SIG-M5 treated with dmso at 0.1 percent for 504 hours (cell line): ENCODE data around the gene TEX13B.
"Not testable (repeated sequence)": the region's sequence is repeated elsewhere in the genome, so short reads cannot be mapped to it uniquely, and the experiment has no call there.

Experiments
- DNase-seq: peaks from one replicate; lab custom pipeline; 2025; ENCODE audit not compliant: unreplicated experiment; lab: John Stamatoyannopoulos, UW

Gene TEX13B, protein sequence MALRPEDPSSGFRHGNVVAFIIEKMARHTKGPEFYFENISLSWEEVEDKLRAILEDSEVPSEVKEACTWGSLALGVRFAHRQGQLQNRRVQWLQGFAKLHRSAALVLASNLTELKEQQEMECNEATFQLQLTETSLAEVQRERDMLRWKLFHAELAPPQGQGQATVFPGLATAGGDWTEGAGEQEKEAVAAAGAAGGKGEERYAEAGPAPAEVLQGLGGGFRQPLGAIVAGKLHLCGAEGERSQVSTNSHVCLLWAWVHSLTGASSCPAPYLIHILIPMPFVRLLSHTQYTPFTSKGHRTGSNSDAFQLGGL

DNA sequence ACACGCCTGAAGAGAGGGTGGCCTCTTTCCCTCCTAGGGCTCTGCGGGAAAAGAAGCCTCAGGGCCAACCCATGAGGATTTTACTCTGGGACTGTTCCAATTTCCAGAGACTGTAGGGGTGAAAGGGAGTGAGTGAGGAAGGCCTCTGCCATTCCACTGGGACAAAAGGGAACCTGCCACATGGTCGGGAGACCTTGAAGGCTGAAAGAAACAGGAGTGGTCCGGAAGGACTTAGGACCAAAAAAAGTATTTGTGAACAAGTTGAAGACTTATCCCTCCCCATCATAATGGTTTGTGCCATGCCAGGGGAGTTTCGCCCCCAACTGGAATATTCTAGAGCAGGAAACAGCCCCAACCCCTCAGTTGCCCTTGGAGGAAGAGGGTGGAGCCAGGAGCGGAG, at the start of gene TEX13B:
TSS of gene TEX13B (minus strand) at position 15 of the 400 bp plus-strand sequence. CDS start 243 bp downstream, outside the sequence.
- no peak for DNase-seq

DNA sequence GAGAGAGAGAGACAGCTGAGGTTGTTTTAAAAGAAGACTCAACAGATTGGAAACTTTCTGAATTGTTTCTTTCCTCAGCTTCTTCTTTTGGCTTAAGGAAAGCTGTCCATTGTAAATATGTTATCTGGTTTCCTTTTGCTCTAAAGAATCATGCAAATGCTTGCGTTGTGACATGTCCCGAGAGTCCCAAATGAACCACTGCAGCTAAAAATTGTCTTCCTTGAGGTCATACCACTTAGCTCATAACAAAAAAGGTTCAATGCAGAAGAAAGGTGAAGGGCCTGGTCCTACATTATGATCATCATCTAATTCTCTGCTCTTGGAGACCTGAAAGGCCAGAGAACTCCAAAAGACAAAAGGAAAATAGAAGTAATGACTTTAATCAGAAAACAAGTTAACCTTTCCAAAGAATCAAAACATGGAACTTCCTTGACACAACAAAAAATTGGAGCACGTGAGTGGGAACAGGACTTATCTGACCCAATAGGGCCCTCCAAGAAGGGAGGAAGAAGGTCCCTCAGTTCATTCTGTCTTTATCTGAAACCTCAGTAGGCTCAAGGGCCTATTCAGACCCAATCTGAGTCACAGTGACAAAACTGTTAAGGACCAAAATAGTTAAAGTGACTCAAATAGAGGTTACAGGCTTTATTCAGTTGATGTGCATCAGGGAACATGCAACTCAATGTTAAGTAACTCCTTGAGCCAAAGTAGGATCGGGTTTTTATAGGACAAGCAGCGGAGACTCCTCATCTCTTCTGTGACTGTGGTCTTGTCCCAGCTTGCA, 48.0 kb upstream of the TEX13B start:
- no peak for DNase-seq

DNA sequence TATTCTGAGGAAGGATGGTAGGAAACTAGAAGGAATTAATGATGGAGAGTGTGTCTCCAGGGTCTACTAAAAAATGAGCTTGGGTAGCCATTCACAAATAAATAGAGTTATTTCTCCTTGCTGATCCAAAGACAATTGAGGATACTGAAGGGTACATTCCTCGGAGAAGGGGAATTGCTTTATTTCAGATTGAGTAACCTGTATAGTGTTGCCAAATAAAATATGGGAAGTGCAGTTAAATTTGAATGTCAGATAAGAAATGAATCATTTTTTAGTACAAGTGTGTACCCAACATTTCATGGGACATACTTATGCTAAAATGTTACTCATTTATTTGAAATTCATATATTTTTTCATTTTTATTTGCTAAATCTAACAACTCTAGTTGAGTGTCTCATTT, 46.7 kb upstream of the TEX13B start:
- DNase-seq = no peak

DNA sequence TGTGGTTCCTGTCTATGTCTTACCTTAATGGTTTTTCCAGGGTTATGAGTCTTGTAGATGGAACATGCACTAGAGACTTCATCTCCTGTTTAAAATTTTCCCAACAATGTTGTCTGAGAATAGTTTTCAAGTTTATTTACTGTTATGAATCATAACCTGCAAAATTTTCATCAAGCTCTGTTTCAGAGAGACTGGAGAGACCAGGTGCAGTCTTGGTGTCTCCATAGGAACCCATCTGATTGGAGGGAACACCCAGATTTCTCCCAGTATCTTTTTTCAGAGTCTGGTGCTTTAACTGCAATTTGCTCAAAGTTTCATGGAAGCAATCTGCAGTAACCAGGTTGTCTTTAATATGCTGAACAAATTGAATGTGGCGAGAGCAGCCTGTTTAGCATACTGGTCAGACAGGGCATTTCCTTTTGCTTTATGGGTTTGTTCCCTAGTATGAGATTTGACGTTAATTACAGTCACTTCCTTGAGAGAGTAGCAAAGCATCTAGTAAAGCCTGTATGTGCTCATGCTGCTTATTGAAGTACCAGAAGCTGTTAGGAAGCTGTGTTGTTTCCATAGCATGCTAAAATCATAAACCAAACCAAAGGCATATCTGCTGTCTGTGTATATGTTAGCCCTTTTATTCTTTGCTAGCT, 43.9 kb upstream of the TEX13B start:
- no peak for DNase-seq

DNA sequence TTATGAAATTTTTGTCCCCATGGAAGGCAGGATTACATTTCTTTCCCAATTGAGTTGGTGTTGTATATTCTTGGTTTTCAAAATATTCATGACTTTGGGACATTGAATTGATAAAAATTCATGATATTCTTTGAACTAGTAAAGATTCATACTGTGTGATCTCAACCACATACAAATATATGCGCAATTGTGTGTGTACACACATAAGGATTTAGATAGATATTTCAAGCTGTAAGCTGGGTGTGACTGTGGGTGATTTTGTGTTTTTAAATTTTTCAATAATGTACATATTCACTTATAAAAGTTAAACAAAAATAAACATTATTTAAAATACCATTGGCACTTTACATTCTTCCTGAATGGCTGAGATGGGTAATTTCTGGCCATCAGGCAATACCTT, 43.2 kb upstream of the TEX13B start:
- DNase-seq = no peak

DNA sequence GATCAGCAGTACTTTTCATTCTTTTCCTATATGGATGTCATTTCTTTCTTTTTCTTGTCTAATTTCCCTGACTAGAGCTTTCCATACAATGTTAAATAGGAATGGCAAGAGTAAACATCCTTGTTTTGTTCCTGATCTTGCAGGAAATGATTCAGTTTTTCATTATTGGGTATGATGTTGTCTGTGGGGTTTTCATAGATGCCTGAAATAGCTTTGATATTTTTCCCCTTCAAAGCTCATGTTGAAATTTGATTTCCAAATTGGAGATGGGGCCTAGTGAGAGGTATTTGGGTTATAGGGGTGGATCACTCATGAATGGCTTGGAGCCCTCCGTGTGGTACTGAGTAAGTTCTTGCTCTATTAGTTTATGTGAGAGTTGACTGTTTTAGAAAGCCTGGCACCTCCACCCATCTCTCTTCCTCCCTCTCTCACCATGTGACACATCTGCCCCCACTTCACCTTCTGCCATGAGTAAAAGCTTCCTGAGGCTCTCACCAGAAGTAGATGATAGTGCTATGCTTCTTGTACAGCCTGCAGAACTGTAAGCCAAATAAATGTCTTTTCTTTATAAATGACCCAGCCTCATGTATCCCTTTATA, 40.4 kb upstream of the TEX13B start:
- no peak for DNase-seq

DNA sequence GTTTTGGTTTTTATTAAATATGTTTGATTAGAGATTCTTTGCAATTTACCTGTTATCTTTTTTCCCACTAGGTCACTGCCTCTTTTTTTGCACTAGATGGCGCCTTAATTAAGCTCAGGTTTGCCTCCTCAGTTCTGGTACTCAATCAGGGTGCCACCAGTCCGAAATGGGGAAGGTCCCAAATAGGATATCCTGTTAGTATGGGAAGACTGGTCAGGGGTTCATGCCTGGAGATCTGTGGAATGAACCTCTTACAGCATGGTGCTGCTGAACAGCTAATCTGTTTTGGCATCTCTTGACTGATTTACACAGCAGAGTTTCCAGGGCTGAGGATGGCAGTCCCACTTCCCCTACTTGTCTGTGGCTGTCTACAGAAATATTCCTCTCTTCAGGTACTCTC, 38.5 kb upstream of the TEX13B start:
- peak; percentile 2 for DNase-seq

DNA sequence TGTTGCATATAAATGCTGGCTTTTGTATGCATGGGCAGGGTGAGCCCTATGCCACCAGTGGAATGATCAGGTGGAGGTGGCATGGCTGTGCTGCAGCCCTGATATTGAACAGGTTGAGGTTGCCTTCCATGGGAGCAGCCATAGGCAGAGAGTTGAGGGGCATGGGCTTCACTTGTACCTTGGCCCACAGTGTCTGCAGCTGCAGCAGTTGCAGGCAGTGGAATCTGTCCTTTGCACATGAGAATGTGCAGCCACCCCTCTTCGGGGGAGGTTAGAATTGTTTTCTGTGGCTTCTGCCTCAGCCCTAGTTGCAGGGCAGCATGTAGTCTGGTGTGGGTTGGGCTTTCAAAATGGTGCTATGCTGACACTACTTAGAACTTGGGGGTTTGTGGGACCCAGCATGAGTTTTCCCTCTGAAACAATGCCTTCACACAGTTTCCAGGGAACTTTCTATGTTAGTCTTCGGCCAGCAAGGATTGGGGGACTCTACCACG, 37.3 kb upstream of the TEX13B start:
- no peak for DNase-seq

DNA sequence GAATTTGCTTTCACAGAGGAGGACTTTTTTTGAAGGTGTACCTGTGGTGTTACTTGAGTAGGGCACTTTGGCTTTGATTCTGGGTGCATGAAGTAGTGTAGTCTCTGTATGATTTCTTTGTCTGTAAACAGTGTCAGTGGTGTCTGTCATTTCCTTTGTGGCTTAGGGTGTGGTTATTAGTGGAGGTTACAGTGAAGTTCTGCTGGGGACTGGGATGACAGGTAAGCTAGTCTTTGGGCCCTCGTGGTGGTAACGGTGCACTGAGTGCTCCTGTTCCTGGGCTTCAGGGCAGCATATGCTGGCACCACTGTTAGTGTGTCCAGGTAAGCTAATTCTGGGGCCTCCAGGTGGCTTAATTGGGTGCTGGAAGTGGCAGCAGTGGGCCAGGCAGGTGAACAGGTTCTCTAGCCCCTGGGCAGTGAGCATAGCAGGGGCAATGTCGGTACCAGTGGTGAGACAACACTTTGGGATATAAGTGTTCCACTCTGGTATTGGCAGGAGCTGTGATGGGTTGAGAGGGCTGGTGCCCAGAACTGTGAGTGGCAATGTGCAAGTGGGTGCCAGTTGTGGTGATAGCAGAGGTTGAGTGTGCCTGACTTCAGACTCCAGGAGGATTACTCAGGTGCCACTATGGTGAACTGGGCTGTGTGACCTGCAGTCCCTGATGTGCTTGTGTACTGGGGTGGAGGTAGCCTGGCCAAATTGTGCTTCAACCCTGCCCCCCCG, 36.6 kb upstream of the TEX13B start:
- DNase-seq = no peak

DNA sequence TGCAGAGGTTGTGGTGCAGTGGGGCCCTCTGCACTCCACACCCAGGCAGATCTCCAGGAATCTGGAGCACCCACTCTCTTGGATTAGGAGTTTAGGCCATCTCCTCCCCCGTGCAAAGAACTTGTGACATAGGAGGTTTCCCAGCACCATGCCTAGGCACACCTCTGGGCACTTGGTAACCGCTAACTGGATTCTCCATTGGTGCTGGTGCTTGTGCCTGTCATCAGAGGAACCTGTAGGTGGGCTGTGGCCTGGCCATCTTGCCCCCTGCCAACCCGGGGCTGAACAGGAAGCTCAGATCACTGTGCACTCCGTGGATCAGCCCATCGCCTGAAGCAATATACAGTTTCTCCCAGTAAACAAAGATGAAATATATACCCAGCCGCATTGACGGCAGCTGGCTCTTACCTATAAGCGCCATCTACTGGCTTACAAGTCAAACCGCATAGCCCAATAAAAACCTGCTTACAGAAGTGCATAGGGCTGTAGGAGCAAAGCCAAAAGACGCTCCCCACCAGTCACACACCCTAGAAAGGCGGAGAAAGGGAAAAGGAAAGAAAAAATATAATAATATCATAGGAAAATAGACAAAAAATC, 19.1 kb upstream of the TEX13B start:
- DNase-seq = peak; percentile 68

DNA sequence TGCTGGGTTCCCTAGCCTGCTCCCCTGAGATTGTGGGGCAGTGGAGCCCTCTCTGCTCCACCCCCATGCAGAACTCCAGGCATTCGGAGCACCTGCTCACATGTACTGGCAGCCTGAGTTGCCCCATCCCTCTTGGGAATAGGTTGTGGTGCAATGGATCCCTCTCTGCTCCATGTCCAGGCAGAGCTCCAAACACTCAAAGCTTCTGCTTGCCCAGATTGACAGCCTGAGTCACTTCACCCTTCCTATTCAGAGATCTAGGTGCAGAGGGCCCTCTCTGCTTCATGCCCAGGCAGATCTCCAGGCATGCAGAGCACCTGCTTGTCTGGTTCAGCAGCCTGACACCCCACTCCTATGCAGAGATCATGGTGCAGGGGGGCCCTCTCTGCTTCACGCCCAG, 18.6 kb upstream of the TEX13B start:
- no peak for DNase-seq

DNA sequence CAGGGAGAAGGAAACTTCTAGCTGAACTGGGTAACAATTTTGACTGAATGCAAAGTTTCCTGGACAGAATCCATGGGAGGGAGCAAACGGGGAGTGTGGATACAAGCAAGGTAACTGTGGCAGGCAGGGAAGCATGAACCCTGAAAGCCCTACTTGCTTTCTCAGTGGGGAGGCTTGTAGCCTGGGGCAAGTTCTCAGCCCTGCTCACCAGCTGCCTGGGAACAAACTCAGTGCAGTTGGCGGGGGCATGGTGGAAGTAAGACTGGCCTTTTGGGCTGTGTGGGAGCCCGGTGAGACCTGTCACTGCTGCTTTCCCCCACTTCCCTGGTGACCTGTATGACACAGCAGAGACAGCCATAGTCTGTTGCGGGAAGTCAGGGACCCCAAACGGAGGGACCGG, 14.0 kb upstream of the TEX13B start:
- no peak for DNase-seq

DNA sequence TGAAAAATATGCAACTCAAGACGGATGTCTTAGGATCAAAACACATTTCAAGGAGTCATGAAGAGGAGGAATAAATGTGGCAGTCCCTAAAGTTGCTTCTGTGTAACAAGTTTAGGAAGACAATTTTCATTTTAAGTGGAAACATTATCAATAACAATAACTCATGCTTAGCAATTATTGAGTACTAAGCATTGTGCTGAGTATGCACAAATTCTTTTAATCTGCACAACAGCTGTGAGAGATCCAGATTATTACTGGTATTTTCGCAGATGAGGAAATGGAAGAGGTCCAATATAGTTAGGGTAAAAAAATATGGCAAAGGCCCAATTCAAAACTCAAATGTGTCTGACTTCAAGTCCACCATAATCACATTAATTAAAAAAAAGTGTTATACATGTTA, 2.9 kb upstream of the TEX13B start:
- no peak for DNase-seq

DNA sequence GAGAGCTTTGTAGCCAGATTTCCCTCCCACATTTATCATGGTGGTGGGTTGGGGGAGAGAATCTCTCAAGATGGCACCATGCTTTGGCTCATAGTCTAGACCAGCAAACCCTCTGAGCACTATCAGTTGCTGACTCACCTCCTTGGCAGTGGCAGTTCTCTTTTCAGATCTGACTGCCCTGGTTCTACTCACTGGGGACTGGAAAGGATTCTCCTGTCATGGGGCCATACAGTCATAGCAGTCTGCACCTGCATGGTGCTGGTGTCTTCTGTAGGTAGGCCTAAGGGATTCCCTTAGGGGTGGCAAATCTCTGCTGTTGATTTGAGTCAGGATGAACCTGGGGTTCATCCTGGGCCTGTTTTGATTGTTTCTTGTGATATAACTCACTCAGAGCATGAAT, 2.6 kb downstream of the TEX13B start:
- DNase-seq = no peak

DNA sequence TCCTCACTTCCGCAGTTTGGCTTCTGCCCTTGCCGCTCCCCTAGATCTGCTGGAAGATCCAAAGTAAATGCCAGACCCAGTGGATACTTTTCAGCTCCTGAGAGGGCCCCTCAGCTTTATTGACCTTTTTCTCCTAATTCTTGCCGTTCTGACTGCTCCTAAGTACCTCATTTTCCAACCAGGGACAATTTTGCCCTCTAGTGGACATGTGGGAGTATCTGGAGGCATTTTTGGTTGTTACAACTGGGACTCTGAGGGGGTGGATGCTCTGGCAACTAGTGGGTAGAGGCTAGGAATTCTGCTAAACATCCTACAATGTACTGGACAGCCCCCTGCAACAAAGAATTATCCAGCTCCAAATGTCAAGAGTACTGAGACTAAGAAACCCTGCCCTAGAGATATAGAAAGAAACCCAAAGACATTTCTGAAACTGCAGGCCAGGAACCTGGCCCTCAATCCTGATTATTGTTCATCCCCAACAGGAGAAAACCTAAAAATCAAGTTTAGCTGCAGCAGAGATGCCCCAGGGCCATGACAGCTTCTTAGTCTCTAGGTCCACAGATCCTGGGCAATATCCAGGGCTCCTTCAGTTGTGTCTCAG, 3.4 kb downstream of the TEX13B start:
- peak; percentile 34 for DNase-seq

DNA sequence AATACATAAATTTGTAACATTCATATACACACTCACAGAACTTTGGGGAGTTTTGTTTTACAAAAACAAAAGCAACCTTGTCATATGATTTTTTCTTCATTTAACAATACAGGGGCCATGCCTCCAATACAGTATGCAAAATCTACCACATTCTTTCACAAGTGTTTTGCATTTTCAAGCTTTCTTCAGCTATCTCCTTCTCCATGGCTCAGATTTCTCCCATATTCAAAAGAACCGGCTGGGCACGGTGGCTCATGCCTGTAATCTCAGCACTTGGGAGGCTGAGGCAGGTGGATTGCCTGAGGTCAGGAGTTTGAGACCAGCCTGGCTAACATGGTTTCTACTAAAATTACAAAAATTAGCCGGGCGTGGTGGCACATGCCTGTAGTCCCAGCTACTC, 4.1 kb downstream of the TEX13B start:
- DNase-seq = no peak

DNA sequence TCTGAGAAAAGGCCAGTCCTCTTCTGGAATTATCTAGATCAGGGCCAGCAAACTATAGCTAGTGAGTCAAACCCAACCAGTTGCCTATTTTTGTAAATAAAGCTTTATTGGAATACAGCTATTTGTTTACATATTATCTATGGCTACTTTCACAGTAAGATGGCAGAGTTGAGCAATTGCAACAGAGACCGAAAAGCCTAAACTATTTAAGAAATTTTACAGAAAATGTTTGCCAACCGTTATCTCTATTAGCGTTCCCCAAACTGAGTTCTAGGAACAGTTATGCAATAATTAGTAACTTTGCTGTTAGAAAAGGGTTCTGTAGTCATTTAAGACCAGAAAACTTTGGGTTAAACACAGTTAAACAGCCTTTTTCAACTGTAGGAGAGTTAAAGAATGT, 10.5 kb downstream of the TEX13B start:
- DNase-seq = no peak

DNA sequence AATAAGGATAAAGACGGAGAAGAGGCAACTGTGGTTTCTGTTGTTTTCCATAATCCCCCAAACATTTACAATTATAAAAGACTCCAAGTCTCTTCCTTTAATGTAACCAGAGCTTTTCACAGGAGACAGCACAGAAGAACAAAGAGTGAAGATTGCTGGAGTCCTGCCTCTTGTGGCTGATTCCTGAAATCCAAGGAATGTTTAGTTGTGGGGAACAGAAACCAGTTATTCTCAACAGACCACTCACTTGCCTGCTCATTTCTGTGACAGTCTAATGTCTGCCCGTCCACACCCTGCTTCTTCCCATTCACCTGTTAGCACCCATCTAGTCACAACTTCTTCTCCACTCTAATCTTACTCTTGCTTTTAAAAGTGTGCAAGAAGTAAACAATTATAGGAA, 12.1 kb downstream of the TEX13B start:
- DNase-seq = no peak

DNA sequence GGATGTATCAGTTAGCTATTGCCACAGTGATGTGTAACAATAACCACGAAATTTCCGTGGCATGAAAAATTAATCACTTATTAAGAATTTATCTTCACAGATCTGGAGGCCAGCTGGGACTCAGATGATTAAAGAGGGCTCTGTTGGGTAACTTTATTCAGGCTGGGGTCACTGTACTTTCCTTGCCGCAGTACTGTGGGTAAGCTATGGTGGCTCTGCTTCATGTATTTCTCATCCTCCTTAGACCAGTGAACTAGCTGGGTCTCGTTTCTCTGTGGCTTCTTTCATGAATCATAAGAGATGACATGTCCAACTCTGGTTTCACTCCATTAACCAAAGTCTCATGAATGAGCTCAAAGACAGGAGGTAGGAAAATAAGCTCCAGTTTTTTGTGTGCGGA, 13.5 kb downstream of the TEX13B start:
- DNase-seq = no peak

DNA sequence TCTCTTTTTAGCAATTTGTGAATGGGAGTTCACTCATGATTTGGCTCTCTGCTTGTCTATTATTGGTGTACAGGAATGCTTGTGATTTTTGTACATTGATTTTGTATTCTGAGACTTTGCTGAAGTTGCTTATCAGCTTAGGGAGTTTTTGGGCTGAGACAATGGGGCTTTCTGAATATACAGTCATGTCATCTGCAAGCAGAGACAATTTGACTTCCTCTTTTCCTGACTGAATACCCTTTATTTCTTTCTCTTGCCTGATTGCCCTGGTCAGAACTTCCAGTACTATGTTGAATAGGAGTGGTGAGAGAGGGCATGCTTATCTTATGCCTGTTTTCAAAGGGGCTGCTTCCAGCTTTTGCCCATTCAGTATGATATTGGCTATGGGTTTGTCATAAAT, 26.8 kb downstream of the TEX13B start:
- DNase-seq = not testable (repeated sequence)
